Activated T-helper 9 cell treated with anti-CD3 and anti-CD28 coated beads, Interleukin-2, amount 50 U/mL, for 16 hours (primary cell): ENCODE results near the gene CNOT3.
"Not testable (repeated sequence)": the region's sequence is repeated elsewhere in the genome, so short reads cannot be mapped to it uniquely, and the experiment has no call there.

Source experiments
- DNase-seq: peaks from one replicate; pipeline ENCODE4 v3.0.0-alpha.2; 2020; ENCODE audit warnings: low read depth

Gene CNOT3

GRCh38 chr19:54137699-54138488 is at the start of gene CNOT3:
Gene CNOT3 (plus strand): TSS chr19:54137762. CDS start chr19:54142979, 5,217 bp downstream.
- peak; percentile 32 for DNase-seq

DNA sequence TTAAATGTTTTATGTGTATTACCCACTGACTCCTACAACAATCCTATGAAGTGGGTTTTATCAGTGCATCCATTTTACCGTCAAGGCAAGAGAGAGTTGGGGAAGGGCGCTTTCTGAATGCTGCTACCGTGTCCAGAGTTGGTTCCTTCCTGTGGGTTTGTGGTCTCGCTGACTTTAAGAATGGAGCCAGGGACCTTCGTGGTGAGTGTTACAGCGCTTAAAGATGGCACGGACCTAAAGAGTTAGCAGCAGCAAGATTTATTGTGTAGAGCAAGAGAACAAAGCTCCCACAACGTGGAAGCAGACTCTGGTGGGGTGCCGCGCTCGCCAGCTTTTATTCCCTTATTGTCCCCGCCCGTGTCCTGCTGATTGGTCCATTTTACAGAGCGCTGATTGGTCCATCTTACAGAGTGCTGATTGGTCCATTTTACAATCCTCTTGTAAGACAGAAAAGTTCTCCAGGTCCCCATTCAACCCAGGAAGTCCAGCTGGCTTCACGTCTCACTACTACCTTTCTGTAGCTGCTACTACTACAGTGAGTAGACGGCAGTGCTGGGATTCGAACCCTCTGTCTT is 43.0 kb upstream of the CNOT3 start:
- DNase-seq: no peak

DNA sequence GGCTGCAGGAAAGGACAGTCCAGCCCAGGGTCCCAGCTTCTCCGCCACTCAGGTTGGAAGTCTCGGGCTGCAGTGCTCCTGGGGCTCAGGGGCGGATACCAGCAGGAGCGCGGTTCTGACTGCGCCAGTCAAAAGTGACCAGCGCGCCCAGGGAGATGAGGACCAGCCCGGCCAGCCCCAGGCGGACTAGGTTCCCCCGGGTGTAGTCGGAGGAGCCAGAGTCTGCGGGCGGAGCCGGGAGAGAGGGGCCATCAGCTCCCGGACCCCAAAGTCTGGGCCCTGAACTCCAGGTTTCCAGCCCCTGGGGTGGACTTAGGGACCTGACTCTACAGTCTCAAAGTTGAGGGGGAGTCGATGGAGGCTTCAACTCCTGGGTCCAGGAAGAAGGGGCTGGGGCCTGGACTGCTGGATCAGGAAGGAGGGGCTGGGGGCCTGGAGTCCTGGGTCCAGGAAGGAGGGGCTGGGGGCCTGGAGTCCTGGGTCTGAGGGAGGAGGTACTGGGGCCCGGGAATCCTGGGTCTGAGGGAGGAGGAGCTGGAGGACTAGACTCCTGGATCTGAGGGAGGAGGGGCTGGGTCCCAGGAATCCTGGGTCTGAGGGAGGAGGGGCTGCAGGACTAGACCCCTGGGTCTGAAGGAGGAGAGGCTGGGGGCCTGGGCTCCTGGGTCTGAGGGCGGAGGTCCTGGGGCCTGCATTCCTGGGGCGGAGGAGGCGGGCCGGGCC is 42.3 kb upstream of the CNOT3 start:
- no peak for DNase-seq

DNA sequence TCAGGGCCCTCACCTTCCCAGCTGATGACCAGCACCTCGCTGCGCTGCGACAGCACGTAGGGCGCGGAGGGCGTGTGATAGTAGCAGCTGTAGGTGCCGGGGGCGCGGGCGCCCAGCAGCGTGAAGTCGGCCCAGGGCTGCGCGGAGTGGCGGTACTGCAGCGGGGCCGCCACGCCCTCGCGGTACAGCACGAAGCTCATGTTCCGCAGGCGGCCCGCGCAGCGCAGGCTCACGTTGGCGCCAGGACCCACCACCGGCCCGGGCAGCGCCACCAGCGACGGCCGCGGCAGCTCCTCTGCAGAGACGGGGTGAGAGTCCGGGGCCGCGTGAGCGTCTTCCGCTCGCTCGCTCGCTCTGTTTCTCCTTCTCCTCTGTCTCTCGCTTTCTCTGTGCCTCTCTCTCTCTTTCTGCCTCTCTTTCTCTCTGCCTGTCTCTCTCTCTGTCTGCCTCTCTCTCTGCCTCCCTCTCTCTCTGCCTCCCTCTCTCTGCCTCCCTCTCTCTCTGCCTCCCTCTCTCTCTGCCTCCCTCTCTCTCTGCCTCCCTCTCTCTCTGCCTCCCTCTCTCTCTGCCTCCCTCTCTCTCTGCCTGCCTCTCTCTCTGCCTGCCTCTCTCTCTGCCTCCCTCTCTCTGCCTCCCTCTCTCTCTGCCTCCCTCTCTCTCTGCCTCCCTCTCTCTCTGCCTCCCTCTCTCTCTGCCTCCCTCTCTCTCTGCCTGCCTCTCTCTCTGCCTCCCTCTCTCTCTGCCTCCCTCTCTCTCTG is 41.5 kb upstream of the CNOT3 start:
- peak; percentile 37 for DNase-seq

DNA sequence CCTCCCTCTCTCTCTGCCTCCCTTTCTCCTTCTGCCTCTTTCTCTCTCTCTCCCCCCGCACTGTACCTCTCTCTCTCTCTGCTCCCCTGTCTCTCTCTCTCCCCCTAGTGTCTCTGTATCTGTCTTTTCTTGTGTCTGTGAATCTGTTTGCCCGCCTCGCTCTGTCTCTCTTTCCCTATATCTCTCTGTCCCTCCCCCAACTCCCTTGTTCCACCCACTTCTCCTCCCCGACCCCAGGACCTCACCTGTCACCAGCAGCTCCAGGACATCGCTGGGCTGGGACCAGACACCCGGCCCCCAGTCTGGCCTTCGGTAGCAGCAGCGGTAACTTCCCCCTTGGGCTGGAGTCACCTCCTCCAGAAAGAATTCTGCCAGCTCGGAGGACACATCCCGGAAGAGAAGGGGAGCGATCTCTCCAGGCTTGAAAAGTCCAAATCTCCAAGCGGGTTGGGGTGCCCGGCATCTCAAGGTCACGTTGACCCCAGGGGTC is 40.9 kb upstream of the CNOT3 start:
- DNase-seq: no peak

GRCh38 chr19:54099190-54099902 is 38.2 kb upstream of the CNOT3 start:
- no peak for DNase-seq

DNA sequence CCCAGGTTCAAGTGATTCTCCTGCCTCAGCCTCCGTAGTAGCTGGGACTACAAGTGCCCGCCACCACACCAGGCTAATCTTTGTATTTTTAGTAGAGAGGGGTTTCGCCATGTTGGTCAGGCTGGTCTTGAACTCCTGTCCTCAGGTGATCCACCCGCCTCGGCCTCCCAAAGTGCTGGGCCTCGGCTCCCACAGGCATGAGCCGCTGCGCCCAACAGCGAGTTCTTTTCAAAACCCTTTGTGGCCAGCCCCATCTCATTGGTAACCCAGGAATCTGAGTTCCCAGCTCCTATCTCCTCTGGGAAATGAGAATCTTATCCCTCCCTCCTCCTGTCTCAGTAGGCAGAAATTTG is 37.7 kb upstream of the CNOT3 start:
- not testable (repeated sequence) for DNase-seq

DNA sequence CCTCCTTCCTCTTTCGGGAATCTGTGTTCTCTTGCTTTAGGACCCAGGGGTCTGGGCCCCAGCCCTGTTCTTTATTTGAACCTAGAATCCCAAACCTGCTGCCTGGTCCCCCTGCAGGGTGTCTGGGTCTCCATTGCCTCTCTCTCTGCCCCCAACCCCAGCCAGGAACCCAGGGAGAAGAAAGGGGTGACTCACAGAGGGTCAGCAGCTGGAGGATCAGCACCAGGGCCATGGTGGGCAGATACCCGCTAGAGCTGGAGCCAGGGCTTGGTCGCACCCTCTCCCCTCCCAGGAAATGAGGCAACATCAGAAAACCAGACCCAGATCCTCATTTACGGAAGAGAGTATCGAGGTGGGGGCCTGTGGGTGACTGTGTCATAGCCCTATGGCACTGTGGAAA is 37.0 kb upstream of the CNOT3 start, which contains the start of gene OSCAR:
Gene OSCAR (minus strand): TSS at position 243 of the 400 bp plus-strand sequence. CDS start 11 bp downstream, at position 232.
- no peak for DNase-seq

GRCh38 chr19:54102421-54103169 is 35.0 kb upstream of the CNOT3 start, which contains the start of gene NDUFA3:
Gene NDUFA3 (plus strand): TSS chr19:54102855. CDS start chr19:54102879, 24 bp downstream.
- DNase-seq: peak; percentile 97

DNA sequence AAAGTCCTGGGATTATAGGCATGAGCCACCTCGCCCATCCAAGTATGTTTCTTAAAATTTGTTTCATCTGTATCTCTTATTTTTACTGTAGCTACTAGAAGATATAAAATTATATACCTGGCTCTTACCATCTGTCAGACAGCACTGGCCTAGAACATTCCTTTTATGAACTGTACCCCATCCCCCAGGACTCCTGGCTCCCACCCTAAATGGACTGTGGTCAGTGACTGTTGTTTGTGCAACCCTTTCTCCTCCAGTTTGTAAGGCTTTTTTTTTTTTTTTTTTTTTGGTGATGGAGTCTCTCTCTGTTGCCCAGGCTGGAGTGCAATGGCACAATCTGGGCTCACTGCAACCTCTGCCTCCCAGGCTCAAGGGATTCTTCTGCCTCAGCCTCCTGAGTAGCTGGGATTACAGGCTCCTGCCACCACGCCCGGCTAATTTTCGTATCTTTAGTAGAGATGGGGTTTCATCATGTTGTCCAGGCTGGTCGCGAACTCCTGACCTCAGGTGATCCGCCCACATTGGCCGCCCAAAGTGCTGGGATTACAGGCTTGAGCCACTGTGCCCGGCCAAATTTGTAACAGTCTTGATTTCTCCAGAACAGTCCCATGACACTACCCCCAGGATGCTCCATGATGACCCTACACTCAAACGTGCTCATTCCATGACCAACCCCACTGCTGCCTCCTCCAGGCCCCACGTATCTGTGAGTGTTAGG is 32.4 kb upstream of the CNOT3 start:
- no peak for DNase-seq

GRCh38 chr19:54105796-54106195 is 31.8 kb upstream of the CNOT3 start:
- DNase-seq: no peak

DNA sequence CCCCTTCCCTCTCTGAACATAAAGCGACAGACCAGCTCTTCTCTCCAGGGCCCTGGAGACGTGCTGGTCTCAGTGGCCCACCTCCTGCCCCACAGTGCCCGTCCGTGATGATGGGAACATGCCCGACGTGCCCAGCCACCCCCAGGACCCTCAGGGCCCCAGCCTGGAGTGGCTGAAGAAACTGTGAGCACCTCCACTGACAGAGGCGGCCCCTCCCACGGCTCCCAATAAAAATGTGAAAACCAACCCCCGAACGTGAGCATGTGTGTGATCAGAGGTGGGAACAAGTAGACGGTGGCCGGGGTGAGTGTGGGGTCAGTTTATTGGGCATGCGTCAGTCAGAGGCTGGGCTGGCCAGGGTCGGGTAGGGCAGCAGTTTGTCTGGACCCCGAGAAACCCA is 30.8 kb upstream of the CNOT3 start:
- no peak for DNase-seq

DNA sequence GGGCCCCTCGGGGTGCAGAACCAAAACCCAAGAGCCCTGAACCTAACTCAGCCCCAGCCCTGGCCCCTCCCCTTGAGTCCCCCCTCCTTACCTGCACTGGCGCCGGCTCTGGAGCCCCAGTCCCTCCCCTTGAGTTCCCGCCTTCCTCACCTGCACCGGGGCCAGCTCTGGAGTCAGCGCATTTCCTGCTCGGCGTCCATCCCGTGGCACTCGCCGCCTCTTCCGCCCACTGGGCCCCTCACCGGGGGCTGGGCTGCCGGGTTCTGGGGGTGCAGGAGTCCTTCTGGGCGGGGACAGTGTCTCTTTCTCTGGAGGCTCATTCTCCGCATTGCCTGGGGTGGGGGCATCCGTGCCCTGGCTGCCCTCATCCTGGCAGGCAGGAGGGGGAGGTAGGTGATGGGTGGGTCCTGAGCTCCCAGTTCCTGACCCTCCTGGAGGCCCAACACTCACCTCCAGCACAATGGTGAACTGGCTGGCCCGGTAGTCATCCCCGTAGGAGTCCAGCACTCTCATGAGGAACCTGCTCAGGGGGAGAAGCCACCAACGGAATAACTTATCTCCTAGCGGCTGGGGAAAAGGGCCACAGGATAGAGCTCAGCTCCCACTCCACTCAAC is 29.6 kb upstream of the CNOT3 start:
- DNase-seq: no peak

- no peak for DNase-seq
Observed at GRCh38 chr19:54108496-54108895, 29.1 kb upstream of the CNOT3 start.

DNA sequence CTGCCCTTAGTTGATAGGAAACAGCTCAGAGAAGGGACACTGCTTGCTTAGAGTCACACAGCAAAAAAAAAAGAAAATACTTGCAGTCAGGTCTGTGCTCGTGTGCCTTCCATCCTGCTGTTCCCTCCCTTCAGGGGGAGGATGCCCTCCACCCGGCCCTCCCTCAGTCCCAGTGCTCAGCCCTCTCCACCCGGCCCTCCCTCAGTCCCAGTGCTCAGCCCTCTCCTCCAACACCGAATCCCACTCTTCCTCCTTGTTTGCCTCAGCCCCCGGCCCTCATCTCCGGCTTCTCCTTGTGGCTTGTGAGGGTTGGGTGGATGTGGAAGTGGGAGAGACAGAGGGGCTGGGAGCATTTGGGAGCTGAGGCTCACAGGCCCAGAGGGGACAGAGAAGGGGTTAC is 27.9 kb upstream of the CNOT3 start:
- no peak for DNase-seq

DNA sequence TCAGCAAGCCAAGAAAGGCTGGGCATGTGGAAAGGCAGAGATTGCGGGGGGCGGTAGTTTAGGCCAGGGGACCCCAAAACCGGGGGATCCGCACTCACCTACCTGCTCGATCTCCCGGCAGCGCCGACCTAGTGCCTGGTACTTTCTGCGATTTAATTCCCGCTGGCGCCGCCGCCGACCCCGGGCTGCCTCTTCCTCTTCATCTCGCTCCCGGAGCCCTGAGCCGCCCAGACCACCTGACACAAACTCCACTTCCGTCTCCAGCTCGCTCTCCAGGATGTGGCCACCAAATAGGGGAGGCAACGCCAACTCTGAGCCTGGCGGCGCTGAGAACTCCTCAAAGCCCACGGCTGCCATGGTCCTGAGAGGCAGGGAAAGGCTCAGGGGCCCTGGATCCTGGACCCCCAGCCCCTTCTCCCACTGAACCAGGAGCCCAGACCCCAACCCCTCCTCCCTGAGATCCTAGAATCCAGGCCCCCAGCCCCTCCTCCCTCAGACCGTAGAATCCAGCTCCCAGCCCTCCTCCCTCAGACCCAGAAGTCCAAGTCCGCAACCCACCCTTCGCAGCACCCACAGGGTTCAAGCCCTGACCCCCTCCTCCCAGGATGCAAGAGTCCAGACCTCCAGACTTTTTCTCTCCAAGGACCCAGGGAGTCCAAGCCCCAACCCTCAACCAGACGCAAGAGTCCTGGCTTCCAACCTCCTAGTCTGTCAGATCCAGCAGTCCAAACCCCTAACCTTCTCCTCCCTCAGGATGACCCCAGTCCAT is 23.0 kb upstream of the CNOT3 start:
- no peak for DNase-seq

DNA sequence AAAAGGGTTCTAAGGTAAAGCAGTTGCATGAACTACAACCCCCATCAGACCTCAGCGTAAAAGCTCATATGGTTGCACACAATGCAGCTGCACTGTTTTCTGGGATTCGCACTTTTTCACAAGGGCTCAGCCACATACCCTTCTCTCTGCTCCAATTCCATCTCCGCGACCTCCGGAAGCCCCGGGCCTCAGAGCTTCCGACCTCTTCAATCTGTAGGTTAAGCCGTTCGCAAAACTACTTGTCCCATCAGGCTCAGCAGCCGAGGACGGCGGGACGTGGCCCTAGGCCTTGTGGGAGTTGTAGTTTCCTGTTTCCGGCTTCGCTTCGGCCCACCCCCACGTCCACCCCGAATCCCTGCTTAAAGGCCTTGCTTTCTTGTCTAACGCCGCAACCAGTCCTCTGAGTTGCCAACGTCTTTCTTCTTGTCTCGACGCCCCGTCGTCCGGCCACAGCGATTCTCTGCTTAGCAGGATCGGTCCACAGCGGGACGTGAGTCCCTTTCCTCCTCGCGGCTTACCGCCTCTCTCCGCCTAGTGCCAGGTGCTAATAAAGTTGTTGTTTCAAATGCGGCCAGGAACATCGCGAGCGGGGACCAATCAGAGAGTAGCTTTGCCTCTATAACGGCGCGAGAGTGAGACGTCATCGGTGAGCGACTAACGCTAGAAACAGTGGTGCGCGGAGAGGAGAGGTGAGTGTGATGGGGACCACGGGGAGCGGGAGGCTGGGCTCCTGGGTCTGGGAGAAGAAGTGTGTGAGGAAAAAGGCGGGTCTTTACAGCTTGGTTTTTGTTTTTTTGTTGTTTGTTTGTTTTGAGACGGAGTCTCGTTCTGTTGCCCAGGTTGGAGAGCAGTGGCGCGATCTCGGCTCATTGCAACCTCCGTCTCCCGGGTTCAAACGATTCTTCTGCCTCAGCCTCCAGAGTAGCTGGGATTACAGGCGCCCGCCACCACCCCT is 22.2 kb upstream of the CNOT3 start, which contains the start of the genes PRPF31 and TFPT:
Gene PRPF31 (plus strand): TSS at position 646 of the 955 bp plus-strand sequence. CDS start 2,525 bp downstream, outside the sequence.
Gene TFPT (minus strand): TSS at position 549 of the 955 bp plus-strand sequence. CDS start 388 bp downstream, at position 161.
- DNase-seq: peak; percentile 92
